Panc1 (cell line): ENCODE data around the gene SMPD4.
"Not testable (repeated sequence)": the region's sequence is repeated elsewhere in the genome, so short reads cannot be mapped to it uniquely, and the experiment has no call there.

Experiments used
- CTCF ChIP-seq: fragments of 450-650 bp; IDR thresholded peaks from 2 replicates; pipeline ENCODE4 v1.5.1; 2017; ENCODE audit warnings: mild to moderate bottlenecking
- POLR2AphosphoS5 ChIP-seq: IDR thresholded peaks from 2 replicates; pipeline ENCODE4 v1.6.1; 2012; ENCODE audit warnings: mild to moderate bottlenecking, low read depth, low read length, moderate library complexity
- REST ChIP-seq, 2 experiments: IDR thresholded peaks; 2 replicates each; pipeline ENCODE4 v1.6.1; 2011 to 2012; ENCODE audit warnings: low read depth in 2 of 2, control low read depth in 1 of 2, low read length in 1 of 2, mild to moderate bottlenecking in 1 of 2, moderate library complexity in 1 of 2; ENCODE audit not compliant: insufficient read depth in 1 of 2
- SIN3A ChIP-seq: IDR thresholded peaks from 2 replicates; pipeline ENCODE4 v1.6.1; 2012; ENCODE audit warnings: low read depth, mild to moderate bottlenecking, low read length, moderate library complexity, borderline replicate concordance; ENCODE audit not compliant: insufficient read depth

- TF ChIP-seq CTCF; POLR2AphosphoS5; SIN3A; REST (IDR thresholded peaks at IDR 0.05; ENCODE audit: insufficient read depth in 1 of 2, low read depth in 2 of 2, low read length in 1 of 2): not testable (repeated sequence)
Measured at GRCh38 chr2:130203150-130203549, 21.7 kb upstream of the SMPD4 start.
